HepG2 (cell line): Measurements from ENCODE around the gene SNRNP25. TPM values are rescaled to one million over a fixed set of nuclear protein-coding genes. Genes with fewer than 3 reads are reported as not detected.

Experiments used
- ASH2L ChIP-seq: fragments of 300-600, 200-600 bp; sonication (generic); IDR thresholded peaks from 2 replicates; pipeline ENCODE4 v1.7.0; 2017; ENCODE audit warnings: low read depth, mild to moderate bottlenecking, moderate library complexity, mixed read lengths, low read length; ENCODE audit not compliant: insufficient read length
- BCL6 ChIP-seq: IDR thresholded peaks from 2 replicates; pipeline ENCODE4 v1.6.1; 2016; ENCODE audit warnings: missing genetic modification reagents, missing compliant biosample characterization
- FOSL2 ChIP-seq: sonication (generic); formaldehyde crosslinking; IDR thresholded peaks from 2 replicates; pipeline ENCODE4 v1.4.0; 2020; ENCODE audit warnings: missing genetic modification reagents
- GABPA ChIP-seq, 2 experiments: IDR thresholded peaks; 2 replicates each; pipeline ENCODE4 v1.6.1; 2011 to 2016; ENCODE audit warnings: low read depth in 2 of 2, low read length in 1 of 2, missing biosample characterization in 1 of 2, missing genetic modification characterization in 1 of 2
- MAZ ChIP-seq, 2 experiments: sonication (generic) in 1 of 2; formaldehyde crosslinking in 1 of 2; IDR thresholded peaks; 2 replicates each; pipeline versions ENCODE4 v1.5.0 to v1.6.1; 2012 to 2020; ENCODE audit warnings: low read depth in 2 of 2, mild to moderate bottlenecking in 2 of 2, borderline replicate concordance in 1 of 2, improper control_type of control experiment in 1 of 2, low read length in 1 of 2, missing genetic modification reagents in 1 of 2, moderate library complexity in 1 of 2
- MYPOP ChIP-seq: sonication (generic); formaldehyde crosslinking; IDR thresholded peaks from 2 replicates; pipeline ENCODE4 v1.8.1; 2023; ENCODE audit warnings: mild to moderate bottlenecking, moderate library complexity, missing genetic modification reagents
- NR2F1 ChIP-seq, 2 experiments: fragments of 450-650 bp in 1 of 2; formaldehyde crosslinking in 1 of 2; IDR thresholded peaks; 2 replicates each; pipeline versions ENCODE4 v1.5.0 to v1.6.1; 2016 to 2020; ENCODE audit warnings: mild to moderate bottlenecking in 1 of 2, missing compliant biosample characterization in 1 of 2, missing genetic modification reagents in 1 of 2, moderate library complexity in 1 of 2
- REPIN1 ChIP-seq: sonication (generic); formaldehyde crosslinking; IDR thresholded peaks from 2 replicates; pipeline ENCODE4 v1.8.0; 2022; ENCODE audit warnings: missing genetic modification reagents, low read depth, mild to moderate bottlenecking, borderline replicate concordance
- SMYD3 ChIP-seq: sonication (generic); formaldehyde crosslinking; IDR thresholded peaks from 2 replicates; pipeline ENCODE4 v1.8.1; 2023; ENCODE audit warnings: mild to moderate bottlenecking, missing genetic modification reagents
- STAG1 ChIP-seq: sonication (generic); formaldehyde crosslinking; IDR thresholded peaks from 2 replicates; pipeline ENCODE4 v1.4.0; 2020; ENCODE audit warnings: missing genetic modification reagents
- TGIF2 ChIP-seq: IDR thresholded peaks from 2 replicates; pipeline ENCODE4 v1.6.1; 2016; ENCODE audit warnings: control low read depth, missing compliant biosample characterization
- ZNF501 ChIP-seq: sonication (generic); formaldehyde crosslinking; IDR thresholded peaks from 2 replicates; pipeline ENCODE4 v1.5.1; 2020; ENCODE audit warnings: mild to moderate bottlenecking, moderate library complexity, missing genetic modification reagents
- ZNF674 ChIP-seq: sonication (generic); formaldehyde crosslinking; IDR thresholded peaks from 2 replicates; pipeline ENCODE4 v1.5.0; 2020; ENCODE audit warnings: low read depth, mild to moderate bottlenecking, missing genetic modification reagents
- ZNF709 ChIP-seq: sonication (generic); formaldehyde crosslinking; IDR thresholded peaks from 2 replicates; pipeline ENCODE4 v1.5.0; 2020; ENCODE audit warnings: mild to moderate bottlenecking, missing genetic modification reagents
- ZNF770 ChIP-seq: sonication (generic); formaldehyde crosslinking; IDR thresholded peaks from 2 replicates; pipeline ENCODE4 v1.5.0; 2020; ENCODE audit warnings: mild to moderate bottlenecking, missing genetic modification reagents
- ZZZ3 ChIP-seq: sonication (generic); formaldehyde crosslinking; IDR thresholded peaks from 2 replicates; pipeline ENCODE4 v1.4.0; 2020; ENCODE audit warnings: missing genetic modification reagents, mild to moderate bottlenecking, borderline replicate concordance
- polyA plus RNA-seq, 8 experiments: library from polyadenylated mRNA; depleted of rRNA in 3 of 8; stranded (reverse) in 7 of 8; unstranded in 1 of 8; fragments of >200 nt; fragmentation: Illumina TruSeq in 4 of 8; extraction: Trizol in 4 of 8; gene quantifications; 2 replicates each; pipeline versions ENCODE4 v1.2.1 to v1.2.3, GENCODE V29; 2011 to 2016; ENCODE audit warnings: low read depth in 4 of 8, missing spikeins in 1 of 8, mixed read lengths in 1 of 8; ENCODE audit not compliant: insufficient read depth in 1 of 8
- total RNA-seq, 5 experiments: library from RNA; depleted of rRNA; stranded (reverse); fragments of >200 nt; fragmentation: Illumina TruSeq; extraction: Trizol; gene quantifications; 2 replicates each; pipeline ENCODE4 v1.2.3, GENCODE V29; 2016; ENCODE audit warnings: low read depth in 1 of 5
- TF ChIP-seq, protein P1 (sequence below): sonication (generic); formaldehyde crosslinking; IDR thresholded peaks from 2 replicates; pipeline ENCODE4 v1.5.1; 2020; ENCODE audit warnings: mild to moderate bottlenecking, moderate library complexity, missing genetic modification reagents
- TF ChIP-seq, protein P2 (sequence below): IDR thresholded peaks from 2 replicates; pipeline ENCODE4 v1.6.1; 2016; ENCODE audit warnings: low read depth, borderline replicate concordance
- TF ChIP-seq, protein P3 (sequence below): sonication (generic); formaldehyde crosslinking; IDR thresholded peaks from 2 replicates; pipeline ENCODE4 v1.4.0; 2020; ENCODE audit warnings: mild to moderate bottlenecking, missing genetic modification reagents

SNRNP25 gene
- total and polyA plus RNA-seq, 2 of the 13 experiments (the other 11 are each of a cell fraction or from before 2014, with no cell fraction given), result 34.1 to 97.4 TPM

- TF ChIP-seq, protein P1, sequence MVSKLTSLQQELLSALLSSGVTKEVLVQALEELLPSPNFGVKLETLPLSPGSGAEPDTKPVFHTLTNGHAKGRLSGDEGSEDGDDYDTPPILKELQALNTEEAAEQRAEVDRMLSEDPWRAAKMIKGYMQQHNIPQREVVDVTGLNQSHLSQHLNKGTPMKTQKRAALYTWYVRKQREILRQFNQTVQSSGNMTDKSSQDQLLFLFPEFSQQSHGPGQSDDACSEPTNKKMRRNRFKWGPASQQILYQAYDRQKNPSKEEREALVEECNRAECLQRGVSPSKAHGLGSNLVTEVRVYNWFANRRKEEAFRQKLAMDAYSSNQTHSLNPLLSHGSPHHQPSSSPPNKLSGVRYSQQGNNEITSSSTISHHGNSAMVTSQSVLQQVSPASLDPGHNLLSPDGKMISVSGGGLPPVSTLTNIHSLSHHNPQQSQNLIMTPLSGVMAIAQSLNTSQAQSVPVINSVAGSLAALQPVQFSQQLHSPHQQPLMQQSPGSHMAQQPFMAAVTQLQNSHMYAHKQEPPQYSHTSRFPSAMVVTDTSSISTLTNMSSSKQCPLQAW (CRISPR knock-in tag), result peak; percentile 22; the same call in 1 of the 2 replicates
- TF ChIP-seq ZNF674 (CRISPR knock-in tag), result 0 out of 2 replicates have a peak, but pooled peaks have one; percentile 29
- peak; percentile 75; the same call in 1 of the 2 replicates for TF ChIP-seq SMYD3 (CRISPR knock-in tag)
- peak; percentile 33 for TF ChIP-seq STAG1 (CRISPR knock-in tag)
- 0 out of 4 replicates have a peak, but pooled peaks of 1 of the 2 experiments have one; percentile 48 for TF ChIP-seq NR2F1 (CRISPR knock-in tag; IDR thresholded peaks at IDR 0.05)
- TF ChIP-seq ZNF709 (CRISPR knock-in tag), result no peak
- 0 out of 2 replicates have a peak, but pooled peaks have one; percentile 22 for TF ChIP-seq MYPOP
- TF ChIP-seq GABPA (IDR thresholded peaks at IDR 0.05; ENCODE audit: low read depth, low read length), result no peak
- peak; percentile 72 for TF ChIP-seq GABPA (CRISPR knock-in tag; IDR thresholded peaks at IDR 0.05; ENCODE audit: low read depth)
- TF ChIP-seq ASH2L, result peak; percentile 14
- TF ChIP-seq ZZZ3 (CRISPR knock-in tag), result no peak
- peak; percentile 44 for TF ChIP-seq FOSL2 (CRISPR knock-in tag)
- no peak for TF ChIP-seq MAZ (IDR thresholded peaks at IDR 0.05; ENCODE audit: borderline replicate concordance, low read depth, low read length)
- TF ChIP-seq MAZ (CRISPR knock-in tag; IDR thresholded peaks at IDR 0.05; ENCODE audit: low read depth), result peak; percentile 53; the same call in 1 of the 2 replicates
- no peak for TF ChIP-seq BCL6 (CRISPR knock-in tag)
- TF ChIP-seq, protein P2, sequence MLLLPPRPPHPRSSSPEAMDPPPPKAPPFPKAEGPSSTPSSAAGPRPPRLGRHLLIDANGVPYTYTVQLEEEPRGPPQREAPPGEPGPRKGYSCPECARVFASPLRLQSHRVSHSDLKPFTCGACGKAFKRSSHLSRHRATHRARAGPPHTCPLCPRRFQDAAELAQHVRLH (CRISPR knock-in tag), result 0 out of 2 replicates have a peak, but pooled peaks have one; percentile 30
- TF ChIP-seq REPIN1 (CRISPR knock-in tag), result no peak
- TF ChIP-seq ZNF501, result 0 out of 2 replicates have a peak, but pooled peaks have one; percentile 2
- TF ChIP-seq TGIF2 (CRISPR knock-in tag), result peak; percentile 76
- peak; percentile 36; the same call in 1 of the 2 replicates for TF ChIP-seq ZNF770
- TF ChIP-seq, protein P3, sequence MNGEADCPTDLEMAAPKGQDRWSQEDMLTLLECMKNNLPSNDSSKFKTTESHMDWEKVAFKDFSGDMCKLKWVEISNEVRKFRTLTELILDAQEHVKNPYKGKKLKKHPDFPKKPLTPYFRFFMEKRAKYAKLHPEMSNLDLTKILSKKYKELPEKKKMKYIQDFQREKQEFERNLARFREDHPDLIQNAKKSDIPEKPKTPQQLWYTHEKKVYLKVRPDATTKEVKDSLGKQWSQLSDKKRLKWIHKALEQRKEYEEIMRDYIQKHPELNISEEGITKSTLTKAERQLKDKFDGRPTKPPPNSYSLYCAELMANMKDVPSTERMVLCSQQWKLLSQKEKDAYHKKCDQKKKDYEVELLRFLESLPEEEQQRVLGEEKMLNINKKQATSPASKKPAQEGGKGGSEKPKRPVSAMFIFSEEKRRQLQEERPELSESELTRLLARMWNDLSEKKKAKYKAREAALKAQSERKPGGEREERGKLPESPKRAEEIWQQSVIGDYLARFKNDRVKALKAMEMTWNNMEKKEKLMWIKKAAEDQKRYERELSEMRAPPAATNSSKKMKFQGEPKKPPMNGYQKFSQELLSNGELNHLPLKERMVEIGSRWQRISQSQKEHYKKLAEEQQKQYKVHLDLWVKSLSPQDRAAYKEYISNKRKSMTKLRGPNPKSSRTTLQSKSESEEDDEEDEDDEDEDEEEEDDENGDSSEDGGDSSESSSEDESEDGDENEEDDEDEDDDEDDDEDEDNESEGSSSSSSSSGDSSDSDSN (CRISPR knock-in tag), result peak; percentile 9; the same call in 1 of the 2 replicates
These were observed 22.2 kb downstream of the SNRNP25 start (continued) for GRCh38 chr16:75580-76501.
